Left colon (tissue), 2 donors: ENCODE data around the gene TFF2. TPM values are rescaled to one million over a fixed set of nuclear protein-coding genes. Genes with fewer than 3 reads are reported as not detected.
A peak's percentile ranks its signal among the peaks of the same experiment; 100 is the strongest.

ENCODE experiments used
- ATAC-seq: fragments of 200-7000 bp; cut with Tn5 transposase; one replicate; pipeline ENCODE4 v1.9.1; 2020; ENCODE audit warnings: mild to moderate bottlenecking, moderate library complexity
- DNase-seq, 2 donors: peaks; one replicate each; pipeline ENCODE4 v3.0.0-alpha.2; 2020
- intact Hi-C, 2 donors: fragments of 100-400 bp; cut with DNase I in 1 of 2; cut with micrococcal nuclease in 1 of 2; formaldehyde crosslinking; loops; one replicate each; pipeline versions ENCODE4 v1.11.2 to v1.14.0; 2022; cut with DNase I, micrococcal nuclease
- total RNA-seq, 2 donors: library from RNA; stranded (reverse); fragmentation: NEBNext Ultra II Directional; extraction: Animal tissue kit (Norgen Biotek cat#: 25700); gene quantifications; one replicate each; pipeline ENCODE4 v1.2.1, GENCODE V29; 2021
- donor health status: DM: no; HTN: no; CAD: no.
- donor health status: DM: yes; HTN: yes; CAD: no.

TFF2 gene
- total RNA-seq, 2 donors from 2014 or later: 0.87 to 0.98 TPM

DNA sequence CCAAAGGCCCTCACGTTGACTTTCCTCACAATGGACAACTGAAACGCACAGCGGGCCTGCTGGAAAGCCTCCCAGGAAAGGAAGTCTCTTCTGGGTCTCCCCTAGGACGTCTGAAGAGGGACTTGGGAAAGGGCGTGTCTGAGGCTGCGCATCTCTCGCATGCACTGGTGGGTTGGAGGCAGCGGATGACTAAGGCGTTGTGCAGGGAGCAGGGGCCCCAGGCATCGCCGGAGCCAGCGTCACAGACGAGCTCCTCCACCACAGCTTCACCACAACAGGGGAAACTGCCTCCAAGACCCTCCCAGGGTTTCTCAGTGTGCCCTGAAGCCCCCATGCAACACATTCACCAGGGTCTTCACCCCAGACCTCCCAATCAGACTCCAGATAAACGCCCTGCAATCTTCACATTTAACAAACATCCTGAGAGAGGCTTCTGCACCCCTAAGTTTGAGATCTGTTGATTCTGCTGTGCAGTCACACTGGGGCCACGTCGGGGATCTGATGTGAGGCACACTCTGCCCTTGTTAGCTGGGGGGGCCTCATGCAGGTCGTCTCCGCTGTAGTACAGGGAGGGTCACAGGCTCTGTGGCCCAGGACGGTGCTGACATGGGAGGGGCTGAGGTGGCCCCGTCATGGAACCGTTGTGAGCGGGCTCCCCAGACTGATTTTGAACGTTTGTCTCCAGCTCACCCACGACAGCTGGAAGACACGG is 22.6 kb upstream of the TFF2 start:
- intact Hi-C loops: no loop called here
- DNase-seq (no peak), ATAC-seq (no peak)

GRCh38 chr21:42370894-42371654 is 20.3 kb upstream of the TFF2 start:
- DNase-seq (no peak), ATAC-seq (no peak)
- intact Hi-C loops: no loop called here

- DNase-seq (no peak), ATAC-seq (no peak)
- intact Hi-C loops: no loop called here
These were observed 19.0 kb upstream of the TFF2 start for GRCh38 chr21:42369821-42370220.

DNA sequence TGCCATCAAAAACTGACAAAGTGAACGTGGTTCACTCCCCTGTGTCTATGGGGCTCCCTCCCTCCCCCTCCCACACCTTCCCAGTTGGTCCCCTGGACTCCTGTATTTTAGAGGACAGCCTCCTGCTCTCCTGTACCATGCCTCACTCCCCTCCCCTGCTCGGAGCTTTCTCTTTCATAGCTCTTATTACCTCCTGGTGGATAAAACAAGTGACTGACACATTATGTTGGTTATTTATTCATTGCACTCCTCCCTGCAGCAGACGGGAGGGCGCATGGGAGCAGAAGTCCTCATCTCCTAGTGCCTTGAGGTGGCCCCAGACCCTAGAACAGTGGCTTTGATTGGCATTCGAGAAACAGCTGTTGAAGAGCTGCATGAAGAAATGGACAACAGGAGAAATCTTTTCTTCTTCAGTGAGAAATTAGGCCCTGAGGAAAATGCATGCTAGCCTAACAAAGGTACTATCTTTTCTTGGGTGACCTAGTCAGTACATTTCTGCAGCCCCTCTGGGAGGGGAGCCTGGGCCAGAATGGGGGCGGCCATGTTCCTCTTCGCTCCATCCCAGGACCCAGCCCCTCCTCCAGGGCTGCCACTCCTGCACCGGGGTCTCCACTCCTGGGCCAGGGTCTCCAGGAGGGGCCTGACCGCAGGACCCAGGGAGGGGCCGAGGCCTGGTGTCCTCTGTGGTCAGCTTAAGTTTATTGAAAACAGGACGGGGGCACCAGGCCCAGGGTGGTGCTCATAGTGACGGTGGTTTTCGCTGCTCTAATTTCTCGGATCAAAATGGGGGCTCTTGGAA is 16.8 kb upstream of the TFF2 start:
- intact Hi-C loops: no loop called here
- DNase-seq: no peak
- peak; percentile 55 for ATAC-seq

- peak; percentile 55 to 76 for DNase-seq
- ATAC-seq: peak; percentile 82
- intact Hi-C loops: no loop called here
These were observed 15.7 kb upstream of the TFF2 start, which contains the start of gene TFF1 for GRCh38 chr21:42366292-42367010. Gene TFF1 (minus strand): TSS chr21:42366535. CDS start chr21:42366495, 40 bp downstream.

GRCh38 chr21:42365770-42366169 is 15.0 kb upstream of the TFF2 start:
- intact Hi-C loops: no loop called here
- DNase-seq: no peak
- ATAC-seq: no peak

- DNase-seq (no peak), ATAC-seq (no peak)
- intact Hi-C loops: no loop called here
These were observed 13.6 kb upstream of the TFF2 start for GRCh38 chr21:42364304-42364865.

GRCh38 chr21:42363312-42363711 is 12.5 kb upstream of the TFF2 start:
- ATAC-seq (peak; percentile 23), DNase-seq (no peak)
- intact Hi-C loops: no loop called here

DNA sequence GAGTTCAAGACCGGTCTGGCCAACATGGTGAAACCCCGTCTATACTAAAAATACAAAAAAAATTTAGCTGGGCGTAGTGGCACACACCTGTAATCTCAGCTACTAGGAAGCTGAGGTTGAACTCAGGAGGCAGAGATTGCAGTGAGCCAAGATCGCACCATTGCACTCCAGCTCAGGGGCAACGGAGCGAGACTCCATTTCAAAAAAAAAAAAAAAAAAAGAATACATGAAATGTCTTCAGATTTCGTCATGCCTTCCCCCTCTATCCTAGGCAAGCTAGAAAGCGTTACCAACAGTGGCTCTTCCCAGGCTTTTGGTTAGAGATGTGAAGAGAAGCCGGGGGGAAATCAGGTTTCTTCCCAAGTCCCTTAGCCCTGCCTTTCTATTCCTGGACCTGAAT is 11.9 kb upstream of the TFF2 start:
- no peak for DNase-seq

GRCh38 chr21:42362198-42362597 is 11.4 kb upstream of the TFF2 start:
- ATAC-seq: no peak
- DNase-seq: no peak
- intact Hi-C loops: no loop called here

More for the DNA sequence above, 11.9 kb upstream of the TFF2 start:
- ATAC-seq: no peak
- intact Hi-C loops: no loop called here

DNA sequence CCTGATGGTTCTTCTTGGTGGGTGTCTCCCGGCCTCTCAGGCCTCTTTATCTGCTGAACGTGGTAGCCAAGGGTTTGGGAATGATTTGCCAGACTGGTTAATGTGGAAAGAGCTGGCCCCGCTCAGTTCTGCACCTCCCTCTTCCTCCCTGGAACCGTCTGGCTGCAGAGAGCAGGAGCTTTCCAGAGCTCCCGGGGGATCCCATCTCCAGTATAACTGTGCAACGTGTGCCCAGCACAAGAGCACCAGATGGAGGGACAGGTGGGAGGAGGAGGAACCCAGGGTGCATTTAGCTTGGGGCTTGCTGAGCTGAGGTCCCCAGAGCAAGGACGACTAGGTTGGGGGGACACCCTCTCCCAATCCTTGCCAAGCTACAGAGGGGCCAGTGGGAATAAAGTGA is 10.5 kb upstream of the TFF2 start:
- DNase-seq (no peak), ATAC-seq (no peak)
- intact Hi-C loops: no loop called here

DNA sequence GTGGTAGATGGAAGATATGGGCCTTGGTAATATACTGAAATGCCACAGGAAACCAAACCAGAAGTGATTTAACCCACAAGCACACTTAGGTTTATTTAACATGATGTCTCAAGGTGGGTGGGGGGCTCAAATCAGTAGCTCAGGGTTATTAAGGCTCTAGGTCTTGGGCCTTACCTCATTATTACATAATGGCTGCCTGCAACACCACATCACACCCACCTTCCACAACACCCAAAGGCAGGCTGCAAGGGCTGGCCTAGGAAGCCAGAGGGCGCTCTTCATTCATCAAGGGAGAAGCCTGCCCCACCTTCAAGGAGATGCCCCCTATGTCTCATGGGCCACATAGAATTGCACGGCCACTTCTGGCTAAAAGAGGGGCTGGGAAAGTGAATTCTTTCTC is 9.5 kb upstream of the TFF2 start:
- DNase-seq: no peak
- no peak for ATAC-seq
- intact Hi-C loops: no loop called here

GRCh38 chr21:42358937-42359336 is 8.1 kb upstream of the TFF2 start:
- ATAC-seq (no peak), DNase-seq (no peak)
- intact Hi-C loops: no loop called here

- intact Hi-C loops: no loop called here
- no peak for DNase-seq
- ATAC-seq: no peak
These were observed 7.5 kb upstream of the TFF2 start for GRCh38 chr21:42358261-42358660.

- DNase-seq (no peak), ATAC-seq (peak; percentile 84)
- intact Hi-C loops: no loop called here
These were observed 6.5 kb upstream of the TFF2 start for GRCh38 chr21:42357307-42357706.

GRCh38 chr21:42356650-42357049 is 5.9 kb upstream of the TFF2 start:
- intact Hi-C loops: no loop called here
- DNase-seq: no peak
- no peak for ATAC-seq

- no peak for ATAC-seq
- intact Hi-C loops: no loop called here
- no peak for DNase-seq
These were observed 5.3 kb upstream of the TFF2 start for GRCh38 chr21:42356046-42356445.

DNA sequence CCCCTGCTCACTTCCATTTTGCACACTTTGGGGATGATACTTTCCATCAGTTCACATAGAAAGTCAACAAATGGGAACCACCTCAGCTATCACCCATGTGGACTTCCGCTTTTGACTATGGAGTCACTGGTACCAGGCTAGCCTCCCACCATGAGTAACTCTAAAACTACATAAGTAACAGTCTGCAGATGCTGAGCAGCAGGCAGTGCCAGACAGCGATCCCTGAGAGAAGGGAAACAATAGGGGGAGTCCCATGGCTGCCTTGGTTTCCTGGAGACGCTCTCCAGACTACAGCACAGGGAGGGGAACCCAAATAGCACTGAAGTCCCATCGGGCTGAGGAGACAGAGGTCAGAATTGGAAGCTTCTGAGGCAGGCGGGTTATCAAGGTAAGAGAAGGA is 2.8 kb upstream of the TFF2 start:
- intact Hi-C loops: no loop called here
- ATAC-seq: no peak
- no peak for DNase-seq
